H1 (cell line): ENCODE measurements around the gene PRCP. TPM values are rescaled to one million over a fixed set of nuclear protein-coding genes. Genes with fewer than 3 reads are reported as not detected.

Source experiments
- ASH2L ChIP-seq: fragments of 200-600, 300-600 bp; sonication (generic); IDR thresholded peaks from one replicate; pipeline ENCODE4 v1.7.1; 2017; ENCODE audit warnings: low read length
- MAFK ChIP-seq: IDR thresholded peaks from 2 replicates; pipeline ENCODE4 v1.6.1; 2012; ENCODE audit warnings: low read depth, mild to moderate bottlenecking, improper control_type of control experiment, low read length
- SIRT6 ChIP-seq: IDR thresholded peaks from one replicate; pipeline ENCODE4 v1.7.1; 2012; ENCODE audit warnings: low read length, inconsistent platforms
- SUZ12 ChIP-seq: fragments of 200-600 bp; sonication (generic); IDR thresholded peaks from 2 replicates; pipeline ENCODE4 v1.6.1; 2012; ENCODE audit warnings: mild to moderate bottlenecking, inconsistent platforms, low read length, moderate library complexity, mixed read lengths
- USF2 ChIP-seq: IDR thresholded peaks from 2 replicates; pipeline ENCODE4 v1.6.1; 2011; ENCODE audit warnings: low read length, improper control_type of control experiment
- polyA plus RNA-seq, 7 experiments: library from polyadenylated mRNA; depleted of rRNA in 3 of 7; stranded (reverse) in 5 of 7; unstranded in 2 of 7; fragments of >200 nt in 5 of 7; fragments of 200-250 nt in 2 of 7; gene quantifications; 1 replicate in 5 of 7; 2 replicates in 1 of 7; 4 replicates in 1 of 7; pipeline versions ENCODE4 v1.2.1 to v1.2.3, GENCODE V29; 2011 to 2013; ENCODE audit warnings: missing spikeins in 2 of 7, mixed read lengths in 2 of 7
- total RNA-seq: library from RNA; stranded (reverse); fragmentation: NEBNext Ultra II Directional; extraction: Animal tissue kit (Norgen Biotek cat#: 25700); gene quantifications from 2 replicates; pipeline ENCODE4 v1.2.1, GENCODE V29; 2021

The PRCP gene
- total and polyA plus RNA-seq, 2 of the 8 experiments (the other 6 are each of a cell fraction or from before 2014, with no cell fraction given), result 63.8 to 84.4 TPM

GRCh38 chr11:82778776-82779175 is 121.5 kb downstream of the PRCP start (continued):
- TF ChIP-seq SIRT6 (no peak), USF2 (no peak), SUZ12 (no peak), ASH2L (no peak), MAFK (no peak)
